ENCODE data around the gene SHH.

Gene SHH

GRCh38 chr7:155762036-155762435 is 50.2 kb downstream of the SHH start:
- DNase-seq, result no peak

GRCh38 chr7:155761162-155761561 is 51.1 kb downstream of the SHH start:
- DNase-seq, result no peak

DNA sequence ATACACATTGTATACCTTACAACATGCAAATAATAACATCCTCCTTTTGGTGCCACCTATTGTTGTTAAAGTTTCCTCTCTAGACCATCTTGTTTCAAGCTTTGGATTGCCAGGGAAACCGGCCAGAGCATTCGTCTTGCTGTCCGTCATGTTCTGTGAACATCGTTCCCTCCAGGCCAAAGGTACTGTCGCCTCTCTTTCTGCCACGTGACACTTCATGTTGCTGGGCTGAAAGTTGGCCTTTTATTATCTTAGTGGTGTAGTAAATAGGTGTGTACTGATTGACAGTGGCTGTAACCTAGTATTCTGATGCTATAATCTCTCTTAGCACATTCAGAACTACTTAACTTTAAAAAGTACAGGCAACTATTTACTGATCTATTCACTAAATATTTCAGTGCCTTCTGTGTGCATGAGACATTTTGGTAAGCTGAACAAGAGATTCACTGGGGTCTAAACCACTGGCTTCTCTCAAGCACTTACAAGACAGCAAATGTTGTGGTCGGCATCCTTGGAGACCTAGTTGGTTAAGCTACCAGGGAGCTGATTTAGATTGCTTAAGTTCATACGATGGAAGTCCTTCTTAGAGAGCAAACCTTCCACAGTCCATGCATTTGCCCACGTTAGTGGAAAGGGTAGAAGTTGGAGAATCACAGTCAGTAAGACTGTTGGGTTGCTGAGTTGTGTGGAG is 52.4 kb downstream of the SHH start:
- no peak for DNase-seq

- DNase-seq, result no peak
These were observed 53.9 kb downstream of the SHH start for GRCh38 chr7:155758348-155758747.

- DNase-seq, result no peak
These were observed 55.9 kb downstream of the SHH start for GRCh38 chr7:155756322-155756721.

DNA sequence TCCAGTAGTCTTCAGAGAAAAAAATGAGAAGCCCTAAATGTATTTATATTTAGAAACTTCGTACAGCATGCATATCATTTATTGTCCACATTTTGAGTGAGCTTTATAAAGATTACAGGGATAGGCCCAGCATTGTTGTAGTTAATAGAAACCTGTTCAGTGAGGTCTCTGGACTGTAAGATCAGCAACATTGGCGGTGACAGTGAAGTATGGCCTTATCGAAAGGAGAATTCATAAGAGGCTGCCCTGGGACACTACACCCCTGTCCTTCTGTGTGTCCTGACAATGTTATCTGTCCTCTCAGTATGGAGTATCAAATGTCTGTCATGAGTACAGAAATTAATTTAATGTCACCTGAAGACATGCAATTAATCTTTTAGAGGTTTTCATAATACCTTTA is 57.2 kb downstream of the SHH start:
- no peak for DNase-seq

GRCh38 chr7:155754165-155754564 is 58.1 kb downstream of the SHH start:
- peak; percentile 9 for DNase-seq

GRCh38 chr7:155753446-155753965 is 58.8 kb downstream of the SHH start:
- peak; percentile 71 for DNase-seq

DNA sequence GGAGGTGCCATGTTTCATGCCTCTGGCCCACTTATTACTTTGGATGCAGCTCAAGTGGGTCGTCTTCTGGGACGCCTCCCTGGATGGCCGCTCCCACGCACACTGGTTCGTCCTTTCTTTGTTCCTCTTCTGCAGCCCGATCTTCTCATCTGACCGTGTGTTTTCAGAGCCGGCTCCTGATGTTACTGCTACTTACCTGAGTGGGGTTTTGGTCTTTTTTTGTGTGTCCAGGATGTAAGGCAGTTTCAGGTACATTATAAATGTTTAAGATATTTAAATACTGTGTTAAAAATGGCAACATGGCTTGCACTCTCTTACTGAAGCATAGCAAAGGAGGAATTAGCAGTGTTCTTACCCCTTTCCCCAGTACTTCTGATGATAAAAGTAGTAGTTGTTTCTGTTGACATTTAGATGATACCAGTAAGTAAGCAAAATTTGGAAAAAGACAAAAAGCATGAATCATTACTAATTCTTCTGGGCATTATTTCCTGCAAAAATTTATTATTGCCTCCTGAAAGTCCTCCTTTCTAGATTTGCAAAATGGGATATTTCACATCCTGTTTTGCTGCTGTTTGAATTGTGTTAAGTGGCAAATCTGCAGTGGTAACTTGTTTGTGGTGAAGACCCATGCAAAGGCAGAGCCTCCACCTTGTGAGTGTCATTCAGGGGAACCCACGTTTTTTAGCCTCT is 59.4 kb downstream of the SHH start:
- DNase-seq, result peak; percentile 63

GRCh38 chr7:155751409-155751808 is 60.9 kb downstream of the SHH start:
- no peak for DNase-seq

GRCh38 chr7:155750255-155751125 is 61.8 kb downstream of the SHH start:
- DNase-seq, result no peak

All from RPMI8226 (cell line).